ENCODE measurements around the gene FKBP4.

- TF ChIP-seq CTCF (IDR thresholded peaks at IDR 0.05), result no peak
- TF ChIP-seq EZH2 (IDR thresholded peaks at IDR 0.05; ENCODE audit: borderline replicate concordance, insufficient read depth, low read depth, low read length, poor library complexity, severe bottlenecking), result no peak
Observed at GRCh38 chr12:2823483-2823882, 28.7 kb downstream of the FKBP4 start.

All from B cell (primary cell).